Measurements from ENCODE around the gene PPP3CA. TPM values are rescaled to one million over a fixed set of nuclear protein-coding genes. Genes with fewer than 3 reads are reported as not detected.

The PPP3CA gene
- total RNA-seq, 3 donors from 2014 or later, result 32.4 to 59.6 (median 47.8) TPM

- intact Hi-C loops (cut with DNase I; ENCODE audit: low total_unique reads), result no loop called here
- peak overlapping the region; percentile 34 to 57 for H3K27ac ChIP-seq
- H3K4me1 ChIP-seq, result peaks cover 0 to 8% of the 10 kb centered on the region in 2 donors
- no peak overlapping the region for H3K4me3 ChIP-seq
- no peaks in the 10 kb centered on the region for H3K9me3 ChIP-seq
- no peaks in the 10 kb centered on the region for H3K27me3 ChIP-seq
- DNase-seq (ENCODE audit: low spot score in 2 of 2), result no peak
- no peaks in the 10 kb centered on the region for H3K36me3 ChIP-seq
- TF ChIP-seq POLR2A (IDR thresholded peaks at IDR 0.05) (no peak), POLR2AphosphoS5 (IDR thresholded peaks at IDR 0.05) (no peak)
- TF ChIP-seq, protein P1, sequence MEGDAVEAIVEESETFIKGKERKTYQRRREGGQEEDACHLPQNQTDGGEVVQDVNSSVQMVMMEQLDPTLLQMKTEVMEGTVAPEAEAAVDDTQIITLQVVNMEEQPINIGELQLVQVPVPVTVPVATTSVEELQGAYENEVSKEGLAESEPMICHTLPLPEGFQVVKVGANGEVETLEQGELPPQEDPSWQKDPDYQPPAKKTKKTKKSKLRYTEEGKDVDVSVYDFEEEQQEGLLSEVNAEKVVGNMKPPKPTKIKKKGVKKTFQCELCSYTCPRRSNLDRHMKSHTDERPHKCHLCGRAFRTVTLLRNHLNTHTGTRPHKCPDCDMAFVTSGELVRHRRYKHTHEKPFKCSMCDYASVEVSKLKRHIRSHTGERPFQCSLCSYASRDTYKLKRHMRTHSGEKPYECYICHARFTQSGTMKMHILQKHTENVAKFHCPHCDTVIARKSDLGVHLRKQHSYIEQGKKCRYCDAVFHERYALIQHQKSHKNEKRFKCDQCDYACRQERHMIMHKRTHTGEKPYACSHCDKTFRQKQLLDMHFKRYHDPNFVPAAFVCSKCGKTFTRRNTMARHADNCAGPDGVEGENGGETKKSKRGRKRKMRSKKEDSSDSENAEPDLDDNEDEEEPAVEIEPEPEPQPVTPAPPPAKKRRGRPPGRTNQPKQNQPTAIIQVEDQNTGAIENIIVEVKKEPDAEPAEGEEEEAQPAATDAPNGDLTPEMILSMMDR (IDR thresholded peaks at IDR 0.05), result no peak
Measured at GRCh38 chr4:101175896-101176676, 171.2 kb downstream of the PPP3CA start.

- H3K9me3 ChIP-seq, result no peaks in the 10 kb centered on the region
- intact Hi-C loops (cut with DNase I; ENCODE audit: low total_unique reads), result no loop called here
- H3K4me1 ChIP-seq, result peaks cover 0 to 8% of the 10 kb centered on the region in 2 donors
- no peaks in the 10 kb centered on the region for H3K36me3 ChIP-seq
- H3K4me3 ChIP-seq, result no peak overlapping the region
- TF ChIP-seq POLR2AphosphoS5 (IDR thresholded peaks at IDR 0.05) (no peak), POLR2A (IDR thresholded peaks at IDR 0.05) (no peak)
- TF ChIP-seq, protein P1 (IDR thresholded peaks at IDR 0.05), result no peak
- H3K27me3 ChIP-seq, result no peaks in the 10 kb centered on the region
- H3K27ac ChIP-seq, result peak overlapping the region; percentile 15 to 22
- no peak for DNase-seq (ENCODE audit: low spot score in 2 of 2)
Measured at GRCh38 chr4:101174679-101175345, 172.5 kb downstream of the PPP3CA start.

DNA sequence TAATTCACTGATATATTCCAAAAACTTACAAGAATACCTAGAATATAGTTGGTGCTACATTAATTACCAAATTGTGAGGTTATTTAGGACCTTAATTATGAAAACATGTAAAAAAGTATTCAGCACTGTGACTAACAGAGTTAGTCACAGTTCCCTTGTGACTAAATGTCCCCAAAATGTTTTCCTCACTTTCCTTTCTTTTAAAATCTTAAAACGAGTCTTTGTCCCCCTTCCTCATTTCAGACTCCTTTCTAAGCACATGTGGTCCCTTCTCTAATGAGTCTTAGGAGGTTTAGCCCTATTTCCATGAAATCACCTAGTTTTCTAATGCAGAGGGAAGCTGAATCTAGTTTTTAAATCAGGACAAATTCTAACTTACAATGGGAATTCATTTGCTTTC, 175.0 kb downstream of the PPP3CA start:
- H3K36me3 ChIP-seq, result no peaks in the 10 kb centered on the region
- H3K9me3 ChIP-seq, result no peaks in the 10 kb centered on the region
- H3K27ac ChIP-seq, result no peak overlapping the region
- intact Hi-C loops (cut with DNase I; ENCODE audit: low total_unique reads), result no loop called here
- no peak for DNase-seq (ENCODE audit: low spot score in 2 of 2)
- H3K4me1 ChIP-seq, result peaks cover 0 to 8% of the 10 kb centered on the region in 2 donors
- TF ChIP-seq, protein P1 (IDR thresholded peaks at IDR 0.05), result no peak
- TF ChIP-seq POLR2AphosphoS5 (IDR thresholded peaks at IDR 0.05) (no peak), POLR2A (IDR thresholded peaks at IDR 0.05) (no peak)
- H3K4me3 ChIP-seq, result no peak overlapping the region
- no peaks in the 10 kb centered on the region for H3K27me3 ChIP-seq

DNA sequence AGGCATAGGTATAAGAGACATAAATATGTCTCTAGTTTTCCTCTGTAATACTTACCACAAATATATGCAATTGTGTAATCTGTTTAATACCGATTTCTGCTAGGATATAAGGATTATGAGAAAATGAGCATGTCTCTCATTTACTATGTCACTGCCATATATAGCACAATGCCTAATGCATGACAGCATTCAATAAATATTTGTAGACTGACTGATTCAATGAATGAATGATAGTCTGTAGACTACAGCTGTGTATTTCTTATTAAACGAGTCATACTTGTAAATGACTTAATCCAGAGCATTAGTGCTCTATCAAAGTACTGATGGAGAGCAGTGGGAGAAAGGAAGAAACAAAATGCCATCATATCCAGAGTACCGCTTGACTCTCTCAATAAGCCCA, 175.6 kb downstream of the PPP3CA start:
- intact Hi-C loops (cut with DNase I; ENCODE audit: low total_unique reads), result no loop called here
- TF ChIP-seq, protein P1 (IDR thresholded peaks at IDR 0.05), result no peak

More for the DNA sequence above, 175.6 kb downstream of the PPP3CA start:
- no peak for DNase-seq (ENCODE audit: low spot score in 2 of 2)
- Histone ChIP-seq H3K27ac (no peak overlapping the region), H3K4me1 (peaks cover 0 to 8% of the 10 kb centered on the region in 2 donors), H3K4me3 (no peak overlapping the region), H3K27me3 (no peaks in the 10 kb centered on the region), H3K9me3 (no peaks in the 10 kb centered on the region), H3K36me3 (no peaks in the 10 kb centered on the region)

Measured in breast epithelium (tissue), 4 donors.